Stimulated activated naive CD8-positive, alpha-beta T cell treated with anti-CD3 and anti-CD28 coated beads, Interleukin-15, Interleukin-2, amounts not matched to agents 100 ng/mL and 50 ng/mL, for 24 hours (primary cell): ENCODE results near the gene KIR2DL4.
"Not testable (repeated sequence)": the region's sequence is repeated elsewhere in the genome, so short reads cannot be mapped to it uniquely, and the experiment has no call there.

Source experiments
- H3K27ac Mint-ChIP-seq: one replicate; pipeline ENCODE4 v1.8.0; 2021; ENCODE audit warnings: mild to moderate bottlenecking, mixed read lengths
- H3K27me3 Mint-ChIP-seq: one replicate; pipeline ENCODE4 v1.8.0; 2021; ENCODE audit warnings: mixed read lengths
- H3K36me3 Mint-ChIP-seq: one replicate; pipeline ENCODE4 v1.8.0; 2021; ENCODE audit warnings: low read depth, mixed read lengths
- H3K4me1 Mint-ChIP-seq: one replicate; pipeline ENCODE4 v1.8.0; 2021; ENCODE audit warnings: low read depth, mixed read lengths
- H3K4me3 Mint-ChIP-seq: one replicate; pipeline ENCODE4 v1.8.0; 2021; ENCODE audit warnings: mild to moderate bottlenecking, mixed read lengths
- H3K9me3 Mint-ChIP-seq: one replicate; pipeline ENCODE4 v1.8.0; 2021; ENCODE audit warnings: mixed read lengths

The KIR2DL4 gene

GRCh38 chr19:54828064-54828463 lies 24.7 kb downstream of the KIR2DL4 start:
- H3K4me1 Mint-ChIP-seq, H3K36me3 Mint-ChIP-seq, H3K27ac Mint-ChIP-seq, H3K4me3 Mint-ChIP-seq, H3K9me3 Mint-ChIP-seq: not testable (repeated sequence)
- peaks cover 11% of the 10 kb centered on the region for H3K27me3 Mint-ChIP-seq

- not testable (repeated sequence) for H3K27ac Mint-ChIP-seq, H3K36me3 Mint-ChIP-seq, H3K4me3 Mint-ChIP-seq, H3K4me1 Mint-ChIP-seq, H3K27me3 Mint-ChIP-seq, H3K9me3 Mint-ChIP-seq
Measured at GRCh38 chr19:54832496-54832895, 29.1 kb downstream of the KIR2DL4 start, which contains the start of gene KIR2DS4. Gene KIR2DS4, plus strand, starts transcription at chr19:54832676.

GRCh38 chr19:54835126-54835525 lies 31.7 kb downstream of the KIR2DL4 start:
- not testable (repeated sequence) for H3K4me1 Mint-ChIP-seq, H3K36me3 Mint-ChIP-seq, H3K27ac Mint-ChIP-seq, H3K4me3 Mint-ChIP-seq, H3K27me3 Mint-ChIP-seq, H3K9me3 Mint-ChIP-seq

- not testable (repeated sequence) for H3K4me1 Mint-ChIP-seq, H3K27ac Mint-ChIP-seq, H3K9me3 Mint-ChIP-seq, H3K4me3 Mint-ChIP-seq, H3K36me3 Mint-ChIP-seq, H3K27me3 Mint-ChIP-seq
Measured at GRCh38 chr19:54837522-54837921, 34.1 kb downstream of the KIR2DL4 start.

GRCh38 chr19:54843171-54843570 lies 39.8 kb downstream of the KIR2DL4 start:
- not testable (repeated sequence) for H3K36me3 Mint-ChIP-seq, H3K4me1 Mint-ChIP-seq, H3K9me3 Mint-ChIP-seq, H3K4me3 Mint-ChIP-seq, H3K27ac Mint-ChIP-seq, H3K27me3 Mint-ChIP-seq

GRCh38 chr19:54850061-54850640 lies 46.7 kb downstream of the KIR2DL4 start, which contains the start of gene KIR3DL2:
Gene KIR3DL2, plus strand, starts transcription at chr19:54850443. Its CDS starts 33 bp downstream, at chr19:54850476.
- H3K9me3 Mint-ChIP-seq, H3K36me3 Mint-ChIP-seq, H3K27me3 Mint-ChIP-seq, H3K4me3 Mint-ChIP-seq, H3K27ac Mint-ChIP-seq, H3K4me1 Mint-ChIP-seq: not testable (repeated sequence)

- Mint-ChIP-seq H3K4me1 (no peaks in the 10 kb centered on the region), H3K27ac (no peak overlapping the region), H3K4me3 (no peak overlapping the region), H3K9me3 (no peaks in the 10 kb centered on the region), H3K36me3 (no peaks in the 10 kb centered on the region), H3K27me3 (peaks cover 10% of the 10 kb centered on the region)
Measured at GRCh38 chr19:54850930-54851329, 47.5 kb downstream of the KIR2DL4 start.

GRCh38 chr19:54851353-54851752 lies 47.9 kb downstream of the KIR2DL4 start:
- Mint-ChIP-seq H3K27ac (no peak overlapping the region), H3K27me3 (peaks cover 10% of the 10 kb centered on the region), H3K36me3 (no peaks in the 10 kb centered on the region), H3K9me3 (no peaks in the 10 kb centered on the region), H3K4me3 (no peak overlapping the region), H3K4me1 (no peaks in the 10 kb centered on the region)

GRCh38 chr19:54855241-54855640 lies 51.8 kb downstream of the KIR2DL4 start:
- H3K36me3 Mint-ChIP-seq, H3K4me3 Mint-ChIP-seq, H3K27ac Mint-ChIP-seq, H3K27me3 Mint-ChIP-seq, H3K4me1 Mint-ChIP-seq, H3K9me3 Mint-ChIP-seq: not testable (repeated sequence)

- H3K27me3 Mint-ChIP-seq: peaks cover 14% of the 10 kb centered on the region
- H3K36me3 Mint-ChIP-seq, H3K27ac Mint-ChIP-seq, H3K4me3 Mint-ChIP-seq, H3K4me1 Mint-ChIP-seq, H3K9me3 Mint-ChIP-seq: not testable (repeated sequence)
Measured at GRCh38 chr19:54858476-54858875, 55.1 kb downstream of the KIR2DL4 start.

- H3K27ac Mint-ChIP-seq, H3K9me3 Mint-ChIP-seq, H3K36me3 Mint-ChIP-seq: not testable (repeated sequence)
Measured at GRCh38 chr19:54859421-54859820, 56.0 kb downstream of the KIR2DL4 start.

GRCh38 chr19:54863459-54863858 lies 60.0 kb downstream of the KIR2DL4 start:
- not testable (repeated sequence) for H3K27ac Mint-ChIP-seq, H3K9me3 Mint-ChIP-seq
- peaks cover 25% of the 10 kb centered on the region for H3K27me3 Mint-ChIP-seq

More at GRCh38 chr19:54859421-54859820, 56.0 kb downstream of the KIR2DL4 start:
- H3K4me3 Mint-ChIP-seq, H3K4me1 Mint-ChIP-seq: not testable (repeated sequence)
- H3K27me3 Mint-ChIP-seq: peaks cover 14% of the 10 kb centered on the region

More at GRCh38 chr19:54863459-54863858, 60.0 kb downstream of the KIR2DL4 start:
- H3K4me3 Mint-ChIP-seq, H3K4me1 Mint-ChIP-seq, H3K36me3 Mint-ChIP-seq: not testable (repeated sequence)
